HS-5 (cell line): ENCODE results near the gene ZNF586.
"Not testable (repeated sequence)": the region's sequence is repeated elsewhere in the genome, so short reads cannot be mapped to it uniquely, and the experiment has no call there.

ENCODE experiments used
- DNase-seq: peaks from one replicate; pipeline ENCODE4 v3.0.0-alpha.2; 2012; ENCODE audit warnings: low read depth

Gene ZNF586

DNA sequence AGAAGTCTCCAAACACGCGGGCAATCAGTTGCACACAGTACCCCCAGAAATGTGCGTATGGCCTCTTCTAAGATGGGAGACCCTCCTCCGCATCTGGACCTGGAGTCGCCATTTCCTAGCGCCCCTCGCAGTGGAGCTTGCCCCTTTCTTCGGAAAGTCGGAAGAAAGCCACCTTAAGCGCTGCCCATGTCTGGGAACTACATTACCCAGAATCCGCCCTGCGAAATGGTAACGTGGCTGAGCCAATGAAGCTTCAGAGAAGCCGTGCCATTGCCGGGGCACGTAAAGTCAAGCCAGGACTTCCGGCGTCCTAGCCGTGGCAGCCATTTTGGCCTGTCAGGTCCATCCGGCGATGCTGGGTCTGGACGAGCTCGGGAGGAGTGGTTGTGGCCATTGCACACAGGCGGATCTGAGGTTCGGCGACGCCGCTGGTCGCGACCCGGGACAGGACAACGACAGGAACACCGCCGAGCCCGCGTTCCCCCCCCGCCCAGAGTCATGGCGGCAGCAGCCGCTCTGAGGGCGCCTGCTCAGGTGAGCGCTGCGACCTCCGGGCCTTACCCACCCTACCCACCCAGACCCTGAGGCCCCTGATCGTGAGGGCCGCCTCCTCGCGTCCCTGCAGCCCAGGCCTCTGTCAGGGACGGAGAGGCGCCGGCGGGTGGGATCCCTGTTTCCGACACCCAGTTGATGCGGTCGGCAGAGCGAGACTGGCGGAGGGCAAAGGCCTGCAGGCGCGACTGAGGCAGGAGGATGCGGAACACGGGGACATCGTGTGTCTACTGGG, at the start of gene ZNF586:
Gene ZNF586, plus strand, starts transcription at position 332 of the 787 bp plus-strand sequence. Its CDS starts 167 bp downstream, at position 499.
- peak; percentile 73 for DNase-seq

DNA sequence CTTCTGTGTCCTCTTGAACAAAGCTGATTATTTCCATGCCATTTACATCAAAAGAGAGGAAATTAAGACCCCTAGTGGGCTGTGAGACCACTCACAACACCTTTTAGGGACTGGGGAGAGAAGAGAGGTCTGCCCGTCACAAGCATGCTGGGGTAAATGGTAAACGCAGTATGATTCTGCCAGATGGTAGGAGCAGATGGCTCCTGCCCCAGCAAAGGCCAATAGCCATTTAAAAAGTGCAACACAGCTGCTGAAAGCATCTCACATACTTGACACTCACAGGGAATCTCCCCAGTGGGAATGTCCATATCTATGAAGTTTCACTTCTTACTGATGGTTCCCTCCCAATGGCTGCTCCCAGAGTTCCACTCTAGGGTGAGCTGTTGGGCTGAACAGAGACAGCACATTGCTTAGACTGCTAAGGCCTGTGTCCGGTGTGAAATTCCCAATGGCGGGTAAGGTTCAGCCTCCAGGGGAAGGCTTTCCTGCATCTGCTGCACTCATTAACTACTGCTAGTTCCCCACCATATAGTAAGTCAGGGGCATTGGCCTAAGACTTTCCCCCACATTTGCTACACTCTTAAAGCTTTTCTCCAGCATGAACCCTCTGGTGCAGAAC, 49.5 kb upstream of the ZNF586 start:
- no peak for DNase-seq

DNA sequence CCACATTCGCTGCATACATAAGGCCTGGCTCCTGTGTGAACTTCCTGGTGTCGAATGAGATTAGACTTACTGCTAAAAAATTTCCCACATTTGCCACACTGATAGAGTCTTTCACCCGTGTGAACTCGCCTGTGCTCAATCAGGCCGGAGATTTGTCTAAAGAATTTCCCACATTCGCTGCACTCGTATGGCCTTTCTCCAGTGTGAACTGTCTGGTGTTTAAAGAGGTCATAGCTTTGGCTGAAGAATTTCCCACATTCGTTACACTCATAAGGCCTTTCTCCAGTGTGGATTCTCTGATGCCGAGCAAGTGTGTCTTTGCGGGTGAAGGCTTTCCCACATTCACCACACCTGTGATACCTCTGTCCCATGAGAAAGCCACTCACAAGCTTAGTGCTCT, 48.6 kb upstream of the ZNF586 start:
- DNase-seq, result no peak

DNA sequence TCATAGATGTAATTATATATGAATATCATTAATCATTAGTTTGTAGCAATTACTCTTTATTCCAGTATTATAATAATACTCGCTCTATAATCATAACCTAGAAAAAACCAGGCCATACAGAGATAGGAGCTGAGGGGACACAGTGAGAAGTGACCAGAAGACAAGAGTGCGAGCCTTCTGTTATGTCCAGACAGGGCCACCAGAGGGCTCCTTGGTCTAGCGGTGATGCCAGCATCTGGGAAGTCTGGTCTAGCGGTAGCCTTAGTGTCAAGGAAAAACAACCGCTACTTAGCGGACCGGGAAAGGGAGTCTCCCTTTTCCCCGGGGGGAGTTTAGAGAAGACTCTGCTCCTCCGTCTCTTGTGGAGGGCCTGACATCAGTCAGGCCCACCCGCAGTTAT, 31.2 kb upstream of the ZNF586 start:
- DNase-seq, result not testable (repeated sequence)

DNA sequence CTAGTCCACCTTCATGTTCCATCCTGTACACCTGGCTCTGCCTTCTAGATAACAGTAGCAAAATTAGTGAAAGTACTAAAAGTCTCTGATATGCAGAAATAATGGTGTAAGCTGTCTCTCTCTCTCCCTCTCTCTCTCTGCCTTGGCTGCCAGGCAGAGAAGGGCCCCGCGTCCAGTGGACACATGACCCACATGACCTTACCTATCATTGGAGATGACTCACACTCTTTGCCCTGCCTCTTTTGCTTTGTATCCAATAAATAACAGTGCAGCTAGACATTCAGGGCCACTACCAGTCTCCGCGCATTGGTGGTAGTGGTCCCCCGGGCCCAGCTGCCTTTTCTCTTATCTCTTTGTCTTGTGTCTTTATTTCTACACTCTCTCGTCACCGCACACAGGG, 30.7 kb upstream of the ZNF586 start:
- not testable (repeated sequence) for DNase-seq

DNA sequence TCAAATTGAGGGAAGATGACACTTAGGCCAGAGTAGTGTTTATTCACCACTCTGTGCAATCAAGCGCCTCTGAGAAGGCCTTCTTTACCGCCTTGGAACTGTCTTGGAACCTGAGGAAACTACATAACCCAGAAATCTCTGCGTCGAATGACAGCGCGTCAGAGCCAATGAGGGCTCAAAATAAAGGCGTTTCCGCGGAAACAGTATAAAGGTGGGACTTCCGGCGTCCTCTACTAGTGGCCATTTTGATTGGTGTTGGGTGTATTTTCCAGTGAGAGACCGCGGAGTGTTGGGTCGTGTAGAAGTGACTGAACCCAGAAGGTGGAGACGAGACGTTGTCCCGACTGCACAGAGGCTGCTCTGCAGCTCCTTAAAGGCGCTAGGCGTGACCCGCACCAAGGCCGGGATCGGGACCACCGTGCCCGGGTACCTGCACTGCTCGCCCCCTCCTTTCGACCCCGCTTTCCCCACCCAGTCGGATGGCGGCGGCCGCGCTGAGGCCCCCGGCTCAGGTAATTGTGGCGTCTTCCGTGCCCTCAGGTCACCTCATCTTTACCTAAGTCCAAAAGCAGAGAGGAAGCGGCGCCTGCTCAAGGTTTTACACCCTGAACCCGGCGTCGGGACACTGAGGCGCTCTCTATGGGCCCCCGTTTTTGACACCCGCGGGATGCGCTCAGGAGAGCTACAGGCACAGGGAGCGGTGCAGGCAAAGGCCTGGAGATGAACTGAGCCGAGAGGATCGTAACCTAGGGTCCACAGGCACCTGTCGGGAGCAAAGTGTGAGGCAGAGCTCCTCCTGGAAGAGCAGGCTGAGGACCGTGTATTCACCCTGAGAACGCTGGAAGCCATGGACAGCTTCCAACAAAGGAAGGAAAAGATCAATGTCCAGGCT, 22.6 kb upstream of the ZNF586 start, which contains the start of gene ZNF776:
Gene ZNF776, plus strand, starts transcription at position 236 of the 892 bp plus-strand sequence. Its CDS starts 244 bp downstream, at position 480.
- DNase-seq, result peak; percentile 67

DNA sequence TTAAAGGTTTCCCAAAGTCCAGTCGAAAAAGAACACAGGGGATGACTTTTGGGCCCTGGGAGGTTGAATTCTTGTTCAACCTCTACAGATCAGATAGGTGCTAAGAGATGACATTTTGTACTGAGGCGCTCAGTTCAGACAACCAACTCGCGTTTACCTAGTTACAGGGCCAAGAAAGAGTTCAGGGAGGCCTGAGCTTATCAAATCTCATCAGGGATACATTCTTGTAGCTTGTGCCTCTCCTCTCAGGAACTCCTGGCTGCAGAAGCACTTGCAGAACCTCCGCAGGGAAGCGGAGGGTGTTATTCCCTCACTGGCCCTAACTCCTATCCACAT, 22.0 kb upstream of the ZNF586 start:
- no peak for DNase-seq

DNA sequence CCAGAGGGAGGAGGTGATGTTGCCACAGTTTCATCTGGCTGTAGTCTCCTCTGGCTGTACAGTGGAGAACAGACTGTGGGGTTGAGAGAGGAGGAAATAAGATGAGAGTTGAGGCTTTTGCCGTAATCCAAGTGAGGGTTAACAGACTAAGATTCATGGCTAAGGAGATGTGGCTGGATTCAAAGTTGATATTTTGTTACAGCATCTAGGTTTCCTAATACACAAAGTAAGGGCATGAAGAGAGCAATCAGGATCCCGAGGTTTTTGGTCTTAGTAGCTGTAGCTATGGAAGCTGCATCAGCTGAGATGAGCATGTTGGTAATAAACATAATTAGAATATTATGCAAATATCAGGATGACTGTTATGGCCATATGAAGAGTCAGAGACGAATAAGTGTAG, 21.4 kb upstream of the ZNF586 start:
- DNase-seq, result no peak

DNA sequence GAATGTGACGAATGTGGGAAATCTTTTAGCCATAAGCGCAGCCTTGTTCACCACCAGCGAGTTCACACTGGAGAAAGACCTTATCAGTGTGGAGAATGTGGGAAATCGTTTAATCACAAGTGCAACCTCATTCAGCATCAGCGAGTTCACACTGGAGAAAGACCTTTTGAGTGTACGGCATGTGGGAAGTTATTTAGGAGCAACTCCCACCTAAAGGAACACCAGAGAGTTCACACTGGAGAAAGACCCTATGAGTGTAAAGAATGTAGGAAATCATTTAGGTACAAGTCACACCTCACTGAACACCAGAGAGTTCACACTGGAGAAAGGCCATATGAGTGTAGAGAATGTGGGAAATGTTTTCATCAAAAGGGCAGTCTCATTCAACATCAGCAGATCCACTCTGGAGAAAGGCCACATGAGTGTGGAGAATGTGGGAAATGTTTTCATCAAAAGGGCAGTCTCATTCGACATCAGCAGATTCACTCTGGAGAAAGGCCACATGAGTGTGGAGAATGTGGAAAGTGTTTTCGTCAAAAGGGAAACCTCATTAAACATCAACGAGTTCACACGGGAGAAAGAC, 15.3 kb upstream of the ZNF586 start:
- no peak for DNase-seq

DNA sequence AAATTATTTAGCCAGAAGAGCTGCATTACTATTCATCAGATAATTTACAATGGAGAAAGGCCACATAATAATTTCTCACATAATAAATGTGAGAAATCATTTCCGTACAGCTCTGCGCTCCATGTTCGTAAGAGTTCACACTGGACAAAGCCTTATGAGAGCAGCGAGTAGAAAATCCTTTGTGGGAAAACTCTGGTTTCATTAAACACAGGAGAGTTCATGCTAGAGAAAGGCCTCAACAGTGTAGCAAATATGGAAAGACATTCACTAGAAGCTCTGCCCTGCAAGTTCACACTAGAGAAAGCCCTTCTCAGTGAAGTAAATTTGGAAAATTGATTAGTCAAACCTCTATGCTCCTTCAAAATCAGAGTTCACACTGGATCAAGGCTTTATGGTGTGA, 14.4 kb upstream of the ZNF586 start:
- no peak for DNase-seq

DNA sequence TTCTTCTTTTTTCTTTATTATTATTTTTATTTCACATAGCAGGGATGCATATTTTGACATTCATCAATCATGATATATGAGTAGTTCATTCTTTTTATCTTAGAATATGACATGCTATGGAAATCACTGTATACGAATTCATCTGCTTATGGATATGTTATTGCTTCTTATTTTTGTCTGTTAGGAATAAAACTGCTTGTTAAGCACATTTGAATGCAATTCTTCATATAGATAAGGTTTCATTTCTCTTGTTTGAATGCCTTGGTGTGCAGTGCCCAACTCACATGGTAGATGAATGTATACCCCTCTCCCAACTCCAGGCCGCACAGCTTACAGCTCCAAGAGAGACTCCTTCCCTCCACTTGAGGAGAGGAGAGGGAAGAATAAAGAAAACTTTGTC, 11.5 kb upstream of the ZNF586 start:
- no peak for DNase-seq

DNA sequence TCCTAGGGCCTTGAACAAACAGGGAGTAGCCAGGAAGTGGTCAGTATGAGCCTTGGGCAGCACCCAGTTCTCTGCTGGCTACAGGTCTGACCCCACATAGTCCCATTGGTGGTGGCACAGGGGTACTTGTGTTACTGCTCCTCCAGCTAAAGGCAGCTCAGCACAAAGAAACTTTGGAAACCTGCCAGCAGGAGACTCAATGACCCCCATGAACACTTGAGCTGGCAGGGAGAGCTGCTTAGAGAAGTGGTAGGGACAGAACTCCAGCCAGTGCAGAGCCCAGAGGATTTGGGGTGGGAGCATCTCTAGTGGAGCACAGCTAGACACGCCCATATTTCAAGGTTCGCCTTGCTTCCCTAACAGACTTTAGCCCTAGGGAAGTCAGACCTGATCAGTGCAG, 10.4 kb upstream of the ZNF586 start:
- no peak for DNase-seq

DNA sequence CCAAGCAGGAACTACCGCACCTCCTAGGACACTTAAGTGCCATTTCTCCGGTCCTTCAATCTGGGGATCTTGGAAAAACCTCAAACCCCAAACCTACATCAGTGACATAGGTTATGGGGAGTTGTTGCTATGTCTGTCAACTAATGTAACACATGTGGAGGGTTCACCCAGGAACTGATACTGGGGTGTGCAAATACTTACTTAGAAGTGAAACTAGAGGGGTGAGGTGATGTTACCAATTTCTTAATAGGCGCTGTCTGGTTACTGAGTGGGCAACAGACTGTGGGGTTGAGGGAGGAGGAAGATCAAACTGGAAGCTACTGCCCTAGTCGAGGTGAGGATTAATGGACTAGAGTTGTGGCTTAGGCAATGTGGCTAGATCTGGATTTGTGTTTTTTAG, 1.9 kb downstream of the ZNF586 start:
- no peak for DNase-seq

DNA sequence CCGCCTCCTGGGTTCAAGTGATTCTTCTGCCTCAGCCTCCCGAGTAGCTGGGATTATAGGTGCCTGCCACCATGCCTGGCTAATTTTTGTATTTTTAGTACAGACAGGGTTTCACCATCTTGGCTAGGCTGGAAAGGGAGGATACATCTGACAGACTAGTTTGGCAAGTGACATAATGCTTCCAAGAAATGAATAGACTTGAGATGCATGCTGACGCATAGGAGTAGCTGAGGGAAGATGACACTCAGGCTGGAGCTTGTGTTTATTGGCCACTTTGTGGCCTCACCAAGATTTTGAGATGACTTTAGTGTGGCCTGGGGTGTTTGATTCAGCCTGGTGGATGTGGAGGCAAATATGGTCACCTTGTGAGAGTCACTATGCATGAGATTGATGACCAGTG, 4.0 kb downstream of the ZNF586 start:
- DNase-seq, result no peak

DNA sequence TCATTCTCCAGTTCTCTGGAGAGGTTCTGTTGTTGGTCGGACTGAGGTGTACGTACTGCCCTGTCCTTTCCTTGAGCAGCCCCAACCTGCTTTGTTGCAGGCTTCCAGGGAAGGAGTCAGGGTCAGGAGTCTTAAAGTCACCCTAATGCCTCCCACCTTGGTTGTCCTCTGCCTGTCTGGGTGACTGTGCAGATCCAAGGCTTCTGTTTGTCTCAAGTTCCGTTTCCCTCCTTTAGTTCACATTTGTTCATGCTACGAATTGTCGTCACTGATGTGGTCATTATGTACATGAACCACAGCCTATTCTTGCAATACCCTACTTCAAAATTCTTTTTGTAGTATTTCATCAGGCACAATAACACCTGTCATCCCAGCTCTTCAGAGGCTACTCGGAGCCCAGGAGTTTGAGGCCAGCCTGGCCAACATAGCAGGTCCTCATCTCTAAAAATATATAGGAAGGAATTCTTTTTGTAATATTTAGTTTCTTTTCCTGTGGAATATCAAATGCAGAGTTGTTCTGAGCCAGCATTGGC, 7.4 kb downstream of the ZNF586 start:
- DNase-seq, result no peak

DNA sequence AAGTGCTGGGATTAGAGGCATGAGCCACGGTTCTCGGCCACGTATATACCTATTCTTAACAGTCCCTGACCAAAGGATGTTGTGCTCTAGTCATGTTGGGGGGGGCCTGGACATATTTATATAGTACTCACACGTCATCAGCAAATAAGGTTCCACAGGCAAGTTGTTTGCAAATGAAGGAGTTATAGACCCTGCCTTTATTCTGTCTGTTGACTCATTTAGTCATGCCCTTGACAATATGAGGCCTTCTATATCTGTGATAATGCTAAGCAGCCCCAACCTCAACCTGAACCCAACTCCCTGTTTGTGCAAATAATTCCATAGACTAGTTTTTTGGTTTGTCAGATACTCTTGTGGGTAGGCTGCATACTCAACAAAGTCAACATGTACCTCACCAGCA, 8.9 kb downstream of the ZNF586 start:
- DNase-seq, result no peak

DNA sequence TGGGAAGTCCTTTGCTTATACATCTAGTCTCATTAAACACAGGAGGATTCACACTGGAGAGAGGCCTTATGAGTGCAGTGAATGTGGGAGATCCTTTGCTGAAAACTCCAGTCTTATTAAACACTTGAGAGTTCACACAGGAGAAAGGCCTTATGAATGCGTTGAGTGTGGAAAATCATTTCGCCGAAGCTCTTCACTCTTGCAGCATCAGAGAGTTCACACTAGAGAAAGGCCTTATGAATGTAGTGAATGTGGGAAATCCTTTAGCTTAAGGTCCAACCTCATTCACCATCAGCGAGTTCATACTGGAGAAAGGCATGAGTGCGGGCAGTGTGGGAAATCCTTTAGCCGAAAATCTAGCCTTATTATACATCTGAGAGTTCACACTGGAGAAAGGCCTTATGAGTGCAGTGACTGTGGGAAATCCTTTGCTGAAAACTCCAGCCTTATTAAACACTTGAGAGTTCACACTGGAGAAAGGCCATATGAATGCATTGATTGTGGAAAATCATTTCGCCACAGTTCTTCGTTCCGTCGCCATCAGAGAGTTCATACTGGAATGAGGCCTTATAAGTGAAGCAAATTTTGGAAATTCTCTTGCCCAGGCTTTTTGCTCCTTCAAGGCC, 9.9 kb downstream of the ZNF586 start:
- DNase-seq, result no peak

DNA sequence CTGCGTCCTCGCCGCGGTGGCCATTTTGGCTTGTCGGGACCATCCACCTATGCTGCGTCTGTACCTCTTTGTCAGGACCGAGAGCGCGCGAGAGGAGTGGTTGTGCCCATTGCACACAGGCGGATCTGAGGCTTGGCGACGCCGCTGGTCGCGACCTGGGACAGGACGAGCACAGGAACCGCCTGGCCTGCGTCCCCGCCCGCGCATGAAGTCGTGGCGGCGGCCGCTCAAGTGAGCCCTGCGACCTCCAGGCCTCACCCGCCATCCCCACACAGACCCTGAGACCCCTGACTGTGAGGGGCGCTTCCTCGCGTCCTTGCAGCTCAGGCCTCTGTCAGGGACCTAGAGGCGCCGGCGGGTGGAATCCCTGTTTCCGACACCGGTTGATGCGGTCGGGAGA, 16.8 kb downstream of the ZNF586 start:
- no peak for DNase-seq

DNA sequence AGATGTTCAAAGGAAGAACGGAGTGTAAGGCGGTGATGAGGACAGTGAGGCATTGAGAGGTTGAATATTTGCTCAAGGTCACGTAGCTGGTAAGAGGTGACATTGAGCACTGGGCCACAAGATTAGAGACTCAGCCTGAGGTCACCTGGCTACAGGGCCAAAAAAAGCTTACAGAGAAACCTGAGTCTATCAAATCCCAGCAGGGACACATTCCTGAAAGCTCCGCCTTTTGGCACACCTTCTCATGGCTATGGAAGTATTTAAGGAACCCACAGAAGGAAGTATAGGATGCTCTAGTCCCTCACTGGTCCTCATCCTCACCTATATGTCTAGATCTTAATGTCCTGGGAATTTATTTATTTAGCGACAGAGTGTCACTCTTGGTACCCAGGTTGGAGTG, 17.4 kb downstream of the ZNF586 start:
- DNase-seq, result no peak

DNA sequence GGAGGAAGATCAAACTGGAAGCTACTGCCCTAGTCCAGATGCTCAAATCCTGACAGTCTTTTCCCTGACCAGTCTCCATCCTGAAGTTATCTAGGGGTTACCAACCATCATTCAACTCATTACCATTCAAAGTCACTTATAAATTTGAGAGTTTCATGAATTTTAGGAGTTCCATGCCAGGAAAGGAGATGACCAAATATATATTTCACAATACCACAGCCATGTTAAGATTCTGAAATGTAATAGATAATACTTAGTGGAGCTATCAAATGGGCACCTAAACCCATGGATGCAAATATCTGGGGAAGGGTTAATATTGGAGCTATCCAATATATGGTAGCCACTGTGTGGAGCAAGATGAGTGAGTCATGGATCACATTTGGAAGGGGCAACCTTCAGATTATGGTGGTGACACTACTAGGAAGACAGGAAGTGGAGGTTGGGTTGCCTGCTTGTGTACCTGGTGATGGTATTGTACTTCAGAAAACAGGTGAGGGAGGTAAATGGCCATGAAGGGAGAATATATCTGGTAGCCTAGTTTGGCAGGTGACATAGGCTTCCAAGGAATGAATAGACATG, 18.7 kb downstream of the ZNF586 start:
- no peak for DNase-seq

DNA sequence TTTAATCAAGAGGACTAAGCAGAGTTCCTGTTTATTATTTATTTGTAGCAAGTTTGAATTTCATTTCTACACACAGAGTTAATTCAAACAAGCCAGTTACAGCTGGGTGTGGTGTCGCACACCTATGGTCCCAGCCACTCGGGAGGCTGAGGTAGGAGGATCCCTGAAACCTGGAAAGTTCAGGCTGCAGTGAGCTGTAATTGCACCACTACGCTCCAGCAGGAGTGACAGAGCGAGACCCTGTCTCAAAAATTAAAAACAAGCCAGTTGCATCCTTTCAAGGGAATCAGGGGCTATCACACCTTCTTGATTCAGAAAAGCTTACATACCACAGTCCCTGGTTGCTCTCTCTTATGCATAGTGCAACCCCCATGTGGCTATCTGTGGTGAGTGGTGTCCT, 19.8 kb downstream of the ZNF586 start:
- DNase-seq, result no peak
